Measurements from ENCODE around the gene HIC1.
A peak's percentile ranks its signal among the peaks of the same experiment; 100 is the strongest.

DNA sequence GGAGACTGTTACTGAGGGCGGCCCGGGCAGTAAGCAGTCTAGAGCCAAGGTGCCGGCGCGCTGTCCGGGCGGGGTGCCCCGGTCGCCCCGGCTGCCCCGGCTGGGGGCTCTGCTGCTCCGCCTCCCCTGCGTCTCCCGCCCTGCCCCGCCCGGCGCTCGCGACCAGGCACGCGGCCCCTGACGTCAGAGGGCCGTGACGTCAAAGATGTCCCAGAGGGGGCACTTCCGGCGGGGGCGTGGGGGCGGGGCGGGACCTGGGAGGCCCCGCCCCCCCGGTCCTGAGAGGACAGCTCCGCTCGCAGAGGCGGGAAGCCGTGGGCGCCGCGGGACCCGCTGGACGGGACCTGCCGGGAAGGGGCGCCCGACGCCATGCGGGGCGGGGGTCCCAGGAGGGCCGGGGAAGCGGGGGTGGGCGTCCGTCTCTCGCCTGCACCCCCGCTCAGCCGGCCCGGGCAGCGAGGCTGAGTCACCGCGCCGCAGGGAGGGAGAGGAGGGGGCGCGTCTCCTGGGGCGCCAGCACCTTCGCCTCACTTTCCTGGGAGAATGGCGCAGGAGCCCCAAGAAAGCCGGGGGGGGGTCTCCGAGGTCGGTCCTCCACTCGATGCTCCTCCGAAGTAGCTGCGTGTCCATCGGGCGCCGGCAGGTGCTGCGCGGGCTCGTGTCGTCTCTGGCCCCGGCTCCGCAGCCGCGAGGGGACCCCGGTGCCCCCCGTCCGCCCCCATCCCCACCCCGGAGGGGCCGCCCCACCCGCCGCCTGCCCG, 4.4 kb upstream of the HIC1 start:
- TF ChIP-seq, protein P1, sequence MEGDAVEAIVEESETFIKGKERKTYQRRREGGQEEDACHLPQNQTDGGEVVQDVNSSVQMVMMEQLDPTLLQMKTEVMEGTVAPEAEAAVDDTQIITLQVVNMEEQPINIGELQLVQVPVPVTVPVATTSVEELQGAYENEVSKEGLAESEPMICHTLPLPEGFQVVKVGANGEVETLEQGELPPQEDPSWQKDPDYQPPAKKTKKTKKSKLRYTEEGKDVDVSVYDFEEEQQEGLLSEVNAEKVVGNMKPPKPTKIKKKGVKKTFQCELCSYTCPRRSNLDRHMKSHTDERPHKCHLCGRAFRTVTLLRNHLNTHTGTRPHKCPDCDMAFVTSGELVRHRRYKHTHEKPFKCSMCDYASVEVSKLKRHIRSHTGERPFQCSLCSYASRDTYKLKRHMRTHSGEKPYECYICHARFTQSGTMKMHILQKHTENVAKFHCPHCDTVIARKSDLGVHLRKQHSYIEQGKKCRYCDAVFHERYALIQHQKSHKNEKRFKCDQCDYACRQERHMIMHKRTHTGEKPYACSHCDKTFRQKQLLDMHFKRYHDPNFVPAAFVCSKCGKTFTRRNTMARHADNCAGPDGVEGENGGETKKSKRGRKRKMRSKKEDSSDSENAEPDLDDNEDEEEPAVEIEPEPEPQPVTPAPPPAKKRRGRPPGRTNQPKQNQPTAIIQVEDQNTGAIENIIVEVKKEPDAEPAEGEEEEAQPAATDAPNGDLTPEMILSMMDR (IDR thresholded peaks at IDR 0.05): no peak
- TF ChIP-seq POLR2A (IDR thresholded peaks at IDR 0.05): peak in 1 of 2 donors; percentile 45
